NOMO-1 treated with dmso at 0.1 percent for 144 hours (cell line): ENCODE data around the gene SHROOM3.

Source experiments
- DNase-seq: peaks from one replicate; lab custom pipeline; 2025; ENCODE audit not compliant: unreplicated experiment; lab: John Stamatoyannopoulos, UW

Gene SHROOM3

DNA sequence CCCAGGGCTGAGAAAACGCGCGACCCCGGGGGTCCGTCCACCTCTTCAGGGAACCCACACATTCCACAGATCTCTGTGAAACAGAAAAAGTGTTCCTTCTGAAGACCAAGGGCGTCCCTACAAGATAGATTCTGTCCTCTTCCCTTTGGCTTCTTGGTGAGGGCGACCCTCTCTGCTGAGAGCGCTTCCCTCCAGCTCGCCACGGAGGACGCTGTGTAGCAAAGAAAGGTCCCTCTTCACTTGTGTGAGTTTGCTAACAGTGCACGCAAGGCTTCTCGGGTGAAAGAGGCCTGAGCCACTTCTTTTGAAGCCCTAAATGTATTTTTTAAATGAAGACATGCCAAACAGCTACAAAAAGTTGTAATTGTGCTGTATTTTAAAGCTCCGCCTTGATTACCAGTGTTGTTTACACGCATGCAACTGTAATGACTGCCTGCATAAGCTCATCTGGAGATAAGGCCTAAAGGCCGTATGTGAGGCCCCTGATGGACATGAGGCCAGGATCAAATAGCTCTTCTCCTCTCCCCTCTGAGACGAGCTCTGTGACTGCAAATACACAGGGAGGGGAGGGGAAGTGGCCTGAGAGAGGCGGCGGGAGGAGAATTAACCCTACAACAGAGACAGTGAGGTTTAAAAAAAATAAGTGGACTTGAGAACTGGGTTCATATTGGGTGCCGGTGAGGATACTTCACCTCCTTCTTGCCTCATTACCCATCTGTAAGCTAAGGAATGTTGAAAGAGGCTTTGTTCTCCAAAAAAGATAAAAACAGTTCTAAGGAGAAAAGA, 367.4 kb downstream of the SHROOM3 start:
- no peak for DNase-seq

DNA sequence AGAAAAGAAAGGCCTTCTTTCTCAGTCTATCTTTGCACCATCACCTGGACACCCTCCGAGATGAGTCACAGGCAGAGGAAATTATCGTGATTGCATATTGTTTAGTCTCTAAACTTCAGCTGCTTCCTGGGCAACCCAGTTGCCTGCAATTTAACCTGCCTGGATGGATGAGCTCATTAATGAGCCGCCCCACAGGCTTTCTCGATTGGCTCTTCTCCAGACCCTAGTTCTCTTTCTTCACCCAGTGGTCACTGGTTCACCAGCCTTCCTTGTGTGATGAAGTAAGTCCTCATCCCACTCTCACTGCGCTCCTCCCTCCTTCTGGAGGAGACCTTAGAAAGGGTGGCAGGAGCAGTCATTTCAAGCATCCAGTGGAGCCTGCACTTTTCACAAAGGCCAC, 368.5 kb downstream of the SHROOM3 start:
- no peak for DNase-seq

DNA sequence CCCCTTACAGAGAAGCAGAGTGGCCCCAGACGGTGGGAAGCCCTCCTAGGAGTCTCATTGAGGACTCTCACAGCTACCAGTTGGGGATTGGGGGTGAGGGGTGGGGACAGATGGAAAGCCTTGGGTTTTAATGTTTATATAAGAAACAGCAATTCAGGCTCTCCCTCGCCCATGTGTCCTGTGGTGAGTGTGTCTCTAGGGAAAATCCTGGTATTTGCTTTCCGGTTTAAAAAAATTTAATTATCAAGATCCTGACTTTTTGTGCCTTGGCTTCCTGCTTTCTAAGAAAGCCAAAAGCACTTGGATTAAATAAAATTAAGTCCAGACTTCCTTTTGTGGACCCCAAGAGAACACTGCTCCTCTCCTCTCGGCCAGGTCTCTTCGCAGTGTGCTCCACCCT, 369.1 kb downstream of the SHROOM3 start:
- no peak for DNase-seq

DNA sequence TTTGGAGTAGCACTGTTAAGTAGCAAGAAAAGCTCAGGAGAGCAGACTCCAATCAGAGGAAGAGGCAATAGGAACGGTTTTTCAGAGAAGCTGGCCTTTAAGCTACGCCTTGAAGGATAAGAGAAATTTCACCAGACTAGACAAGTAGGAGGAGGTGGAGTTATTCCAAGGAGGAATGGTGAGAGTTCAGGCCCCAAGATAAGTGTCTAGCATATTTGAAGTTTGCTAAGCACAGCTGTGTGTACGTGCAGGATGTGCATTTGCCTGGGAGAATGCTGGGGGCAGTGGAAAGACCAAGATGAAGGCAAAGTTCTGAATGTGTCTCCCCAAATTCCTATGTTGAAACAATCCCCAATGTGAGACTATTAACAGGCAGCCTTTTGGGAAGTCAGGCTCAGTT, 371.3 kb downstream of the SHROOM3 start:
- DNase-seq = no peak

DNA sequence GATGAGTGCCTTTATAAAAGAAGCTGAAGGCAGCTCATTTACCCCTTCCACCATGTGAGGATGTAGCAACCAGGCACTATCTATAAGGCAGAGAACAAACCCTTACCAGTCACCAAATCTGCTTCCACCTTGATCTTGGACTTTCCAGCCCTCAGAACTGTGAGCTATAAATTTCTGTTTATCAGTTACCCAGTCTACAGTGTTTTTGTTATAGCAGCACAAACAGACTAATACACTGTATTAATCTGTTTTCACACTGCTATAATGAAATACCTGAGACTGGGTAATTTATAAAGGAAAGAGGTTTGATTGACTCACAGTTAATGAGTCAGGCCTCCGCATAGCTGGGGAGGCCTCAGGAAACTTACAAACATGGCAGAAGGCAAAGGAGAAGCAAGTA, 371.7 kb downstream of the SHROOM3 start:
- DNase-seq = no peak

DNA sequence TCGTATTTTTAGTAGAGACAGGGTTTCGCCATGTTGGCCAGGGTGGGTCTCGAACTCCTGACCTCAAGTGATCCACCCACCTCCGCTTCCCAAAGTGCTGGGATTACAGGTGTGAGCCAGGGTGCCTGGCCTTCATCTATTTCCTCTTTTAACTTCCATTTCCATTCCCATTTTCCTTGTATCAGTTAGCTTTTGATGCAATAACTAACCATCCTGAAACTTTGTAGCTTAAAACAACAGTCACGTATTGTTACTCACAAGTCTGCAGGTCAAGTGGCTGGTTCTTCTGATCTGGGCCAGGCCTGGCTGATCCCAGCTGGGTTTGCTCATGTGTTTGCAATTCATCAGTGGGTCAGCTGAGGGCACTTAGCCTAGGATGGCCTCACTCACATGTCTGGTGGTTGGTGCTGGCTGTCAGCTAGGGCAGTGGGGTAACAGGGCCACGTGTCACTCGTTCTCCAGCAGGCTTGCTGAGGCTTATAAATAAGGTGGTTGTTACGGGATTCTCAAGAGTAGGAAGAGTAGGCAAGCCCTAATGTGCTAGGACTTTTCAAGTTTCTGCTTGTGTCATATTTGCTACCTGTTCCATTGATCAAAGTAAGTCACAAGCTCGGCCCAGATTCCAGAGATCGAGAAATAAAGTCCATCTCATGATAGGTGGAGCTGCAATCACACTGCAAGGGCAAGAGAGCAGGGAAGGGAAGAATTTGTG, 374.7 kb downstream of the SHROOM3 start:
- DNase-seq = no peak

DNA sequence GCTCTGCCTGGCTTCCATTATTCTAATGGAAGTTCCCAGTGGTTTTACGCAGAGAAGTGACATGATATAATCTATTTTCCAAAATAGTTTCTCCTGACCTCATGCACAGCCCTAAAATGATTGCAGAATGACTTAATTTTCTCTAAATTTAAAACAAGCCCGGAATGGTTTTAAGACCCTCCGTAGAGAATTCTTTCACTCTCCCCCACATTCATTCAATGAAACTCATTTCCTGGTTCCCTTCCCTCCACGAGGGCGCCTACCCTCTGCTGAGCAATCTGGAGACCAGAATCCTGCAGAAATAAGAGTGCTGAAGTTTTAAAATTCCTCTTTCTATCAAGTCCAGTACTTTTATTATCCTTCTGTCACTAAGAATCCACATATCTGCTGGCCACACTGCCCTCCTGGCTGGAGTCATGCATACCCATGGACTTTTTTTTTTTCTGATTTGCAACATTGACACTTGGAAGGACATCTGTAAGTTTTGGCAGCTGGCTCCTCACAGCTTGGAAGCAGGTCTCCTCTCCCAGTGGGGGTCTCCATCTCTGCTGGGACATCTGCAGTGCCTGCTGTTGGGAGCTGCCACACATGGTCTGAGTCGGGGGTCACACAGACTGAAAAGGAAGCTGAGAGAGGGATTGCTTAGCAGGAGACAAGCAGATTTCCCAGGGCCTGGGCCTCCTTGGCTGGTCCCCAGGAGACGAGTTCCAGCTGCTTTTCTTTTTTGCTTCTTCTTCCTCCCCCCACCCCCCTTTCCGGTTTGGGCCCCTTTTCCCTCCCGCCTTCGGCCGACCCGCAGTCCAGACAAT, 376.8 kb downstream of the SHROOM3 start:
- DNase-seq = no peak

DNA sequence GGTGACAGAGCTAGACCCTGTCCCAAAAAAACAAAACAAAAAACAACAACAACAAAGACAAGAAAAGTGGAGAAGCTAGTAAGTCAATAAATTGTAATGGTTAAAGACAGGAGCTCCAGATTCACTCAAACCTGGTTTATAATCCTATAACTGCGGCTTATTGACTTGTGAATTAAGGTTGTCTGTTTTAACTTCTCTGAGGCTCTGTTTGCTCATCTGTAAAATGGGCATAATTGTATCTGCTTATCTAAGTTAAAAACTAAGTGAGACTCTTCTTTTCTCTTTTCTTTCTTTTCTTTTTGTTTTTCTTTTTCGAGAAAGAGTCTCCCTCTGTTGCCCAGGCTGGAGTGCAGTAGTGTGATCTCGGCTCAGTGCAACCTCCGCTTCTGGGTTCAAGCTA, 378.0 kb downstream of the SHROOM3 start:
- no peak for DNase-seq

DNA sequence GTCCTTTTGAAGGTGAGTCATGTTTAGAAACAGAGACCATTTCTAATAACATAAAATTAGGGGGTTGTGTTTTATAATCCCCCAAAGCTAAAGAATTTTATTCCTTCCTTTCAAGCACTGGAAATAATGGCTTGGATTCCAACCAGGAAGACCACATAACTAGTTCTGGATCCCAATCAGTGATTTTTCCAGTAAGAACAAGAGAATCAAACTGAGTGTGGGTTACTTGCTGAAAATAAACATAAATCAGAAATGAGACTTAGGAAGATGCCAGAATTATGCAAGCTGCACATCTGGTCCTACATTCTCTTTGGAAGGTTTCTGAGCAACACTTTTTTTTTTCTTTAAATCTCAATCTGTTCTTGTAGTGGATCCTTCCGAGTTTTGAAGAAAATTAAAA, 386.6 kb downstream of the SHROOM3 start:
- no peak for DNase-seq

DNA sequence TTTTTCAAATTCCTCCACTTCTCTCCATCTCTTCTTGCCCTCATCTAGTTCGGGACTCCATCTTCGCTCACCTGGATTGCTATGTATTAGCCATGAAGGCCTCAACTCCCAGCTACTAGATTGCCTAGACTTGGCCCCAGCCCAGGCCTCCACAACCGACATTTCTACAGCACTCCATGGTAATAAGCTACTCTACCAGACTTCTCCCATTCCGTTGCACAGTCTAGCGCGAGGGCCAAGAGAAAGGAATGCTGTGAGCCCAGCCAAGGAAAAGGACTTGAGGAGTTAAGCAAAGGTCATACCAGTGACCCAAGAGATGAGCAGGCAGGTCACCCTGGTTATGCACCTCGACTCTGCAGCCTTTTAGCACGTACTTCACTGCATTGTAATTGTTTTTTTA, 387.3 kb downstream of the SHROOM3 start:
- no peak for DNase-seq

DNA sequence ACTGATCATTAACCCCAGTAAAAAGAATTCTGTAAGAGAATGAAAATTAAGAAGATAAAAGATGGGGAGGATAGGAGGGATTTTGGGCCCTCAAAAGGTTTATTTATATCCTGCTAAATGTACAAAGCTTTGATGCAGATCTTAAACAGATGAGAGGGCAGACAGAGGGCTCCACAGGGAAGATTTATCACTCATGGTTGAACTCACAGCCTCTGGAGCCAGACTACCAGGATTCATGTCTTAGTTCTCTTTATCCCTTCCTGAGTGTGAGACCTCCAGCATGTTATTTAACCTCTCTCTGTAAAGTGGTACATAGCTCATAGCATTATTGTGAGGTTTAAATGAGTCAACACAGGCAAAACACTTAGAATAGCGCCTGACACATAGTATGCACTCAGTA, 388.5 kb downstream of the SHROOM3 start:
- no peak for DNase-seq

DNA sequence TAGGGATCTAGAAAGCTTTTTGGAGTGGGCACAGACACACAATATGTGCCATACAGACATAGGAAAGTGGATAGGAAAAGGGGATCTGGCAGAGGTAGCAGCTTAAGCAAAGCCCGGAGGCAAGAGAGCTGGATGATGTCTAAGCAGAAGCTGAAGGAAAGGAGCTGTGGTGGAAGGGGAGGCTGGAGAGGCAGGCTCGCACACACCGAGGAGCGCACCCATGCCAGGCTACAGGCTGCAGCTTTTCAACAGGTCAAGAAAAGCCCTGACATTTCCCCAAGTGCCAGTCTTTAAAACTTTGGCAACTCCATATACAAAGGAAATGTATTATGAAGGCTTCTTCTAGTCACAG, 395.6 kb downstream of the SHROOM3 start:
- no peak for DNase-seq

DNA sequence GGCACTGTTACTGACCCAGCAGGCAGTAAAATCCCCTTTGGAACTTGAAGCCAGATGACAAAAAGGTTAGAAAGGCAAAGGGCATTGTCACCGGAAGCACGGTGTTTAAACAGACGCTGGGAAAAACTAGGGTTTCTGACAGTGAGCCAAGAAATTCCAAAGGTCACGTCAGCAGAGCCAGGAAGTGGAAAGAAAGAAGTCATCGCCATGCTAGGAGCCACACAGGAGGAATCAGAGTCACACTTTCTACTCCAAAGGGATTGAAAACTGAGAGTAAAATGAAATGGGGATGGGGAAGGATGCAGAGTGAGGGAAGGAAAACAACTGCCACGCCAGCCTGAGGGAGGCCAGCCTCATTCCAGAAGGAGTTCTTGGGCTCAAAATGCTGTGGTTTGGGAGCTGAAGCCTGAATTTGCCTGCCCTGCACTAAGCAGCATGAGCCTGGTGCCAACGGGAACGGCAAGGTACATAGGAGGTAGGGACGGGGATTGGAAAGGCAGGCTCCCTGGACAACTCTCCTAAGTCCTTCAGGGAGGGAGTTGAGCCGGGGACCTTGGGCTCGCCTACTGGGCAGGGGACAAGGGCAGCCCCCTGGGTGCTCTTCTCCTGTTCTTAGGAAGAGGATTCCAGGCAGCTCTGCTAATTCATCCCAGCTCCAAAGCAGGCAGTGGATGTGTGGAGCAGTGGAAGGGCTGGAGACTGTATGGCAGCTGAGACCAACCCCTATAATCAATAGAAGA, 396.1 kb downstream of the SHROOM3 start:
- DNase-seq = no peak

DNA sequence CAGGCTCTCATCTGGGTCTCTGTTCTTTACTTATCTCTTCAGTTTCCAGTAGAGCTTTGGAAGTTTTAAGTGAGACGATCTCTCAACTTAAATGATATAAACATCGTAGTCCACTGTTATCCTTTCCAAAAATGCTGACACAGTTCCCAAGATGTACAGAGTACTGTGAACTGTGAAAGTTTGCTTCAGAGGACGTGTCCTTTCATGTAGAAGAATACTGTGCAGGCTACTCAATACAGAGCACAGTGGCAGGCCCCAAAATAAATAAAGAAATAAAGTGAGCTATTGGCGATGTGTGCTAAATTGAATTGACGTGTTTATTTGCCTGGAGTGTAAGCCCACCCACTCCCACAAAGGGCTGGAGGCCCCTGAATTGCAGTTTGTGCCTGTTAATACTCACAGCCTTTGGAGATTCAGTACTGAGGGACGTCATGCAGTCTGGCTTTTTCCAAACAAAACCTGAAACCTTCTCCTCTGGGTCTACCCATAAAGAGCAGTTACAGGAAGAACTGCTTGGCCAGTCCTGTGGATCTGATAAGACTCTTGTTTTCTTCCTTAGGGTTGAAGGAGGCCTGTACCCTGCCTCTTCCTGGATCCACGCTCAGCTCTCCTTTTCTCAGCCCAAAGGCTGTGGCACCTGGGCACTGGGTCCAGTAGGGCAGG, 396.8 kb downstream of the SHROOM3 start:
- DNase-seq = no peak
